Karpas-422 (cell line): ENCODE data around the gene TCF7L1. TPM values are rescaled to one million over a fixed set of nuclear protein-coding genes. Genes with fewer than 3 reads are reported as not detected.
"Not testable (repeated sequence)": the region's sequence is repeated elsewhere in the genome, so short reads cannot be mapped to it uniquely, and the experiment has no call there.

Experiments
- DNase-seq: peaks from one replicate; pipeline ENCODE4 v3.0.0-alpha.2; 2015
- H2AFZ ChIP-seq: fragments of 200-600 bp; sonication (generic); 2 replicates; pipeline ENCODE4 v1.6.1; 2014; ENCODE audit warnings: antibody characterized with exemption, low read length, mixed read lengths
- H3K27ac ChIP-seq: fragments of 200-600 bp; sonication (generic); 2 replicates; pipeline ENCODE4 v1.5.1; 2014; ENCODE audit warnings: mild to moderate bottlenecking, low read length, moderate library complexity
- H3K27me3 ChIP-seq: fragments of 200-600 bp; sonication (generic); 2 replicates; pipeline ENCODE4 v1.6.1; 2014; ENCODE audit warnings: low read length, mixed read lengths
- H3K36me3 ChIP-seq: fragments of 200-600 bp; sonication (generic); 2 replicates; pipeline ENCODE4 v1.6.1; 2014; ENCODE audit warnings: low read length, mixed read lengths; ENCODE audit not compliant: insufficient read depth
- H3K4me1 ChIP-seq: fragments of 200-600 bp; sonication (generic); 2 replicates; pipeline ENCODE4 v1.6.1; 2014; ENCODE audit warnings: mild to moderate bottlenecking, low read length, mixed read lengths
- H3K4me2 ChIP-seq: fragments of 200-600 bp; sonication (generic); 2 replicates; pipeline ENCODE4 v1.6.1; 2014; ENCODE audit warnings: low read length, low read depth, mild to moderate bottlenecking; ENCODE audit not compliant: poor library complexity, severe bottlenecking
- H3K4me3 ChIP-seq: fragments of 200-600 bp; sonication (generic); 2 replicates; pipeline ENCODE4 v1.5.1; 2014; ENCODE audit warnings: mild to moderate bottlenecking, antibody characterized with exemption, low read length, mixed read lengths
- H3K79me2 ChIP-seq: fragments of 200-600 bp; sonication (generic); 2 replicates; pipeline ENCODE4 v1.6.1; 2014; ENCODE audit warnings: mild to moderate bottlenecking, low read length, mixed read lengths
- H3K9ac ChIP-seq: fragments of 200-600 bp; sonication (generic); 2 replicates; pipeline ENCODE4 v1.6.0; 2014; ENCODE audit warnings: low read length
- H3K9me2 ChIP-seq: fragments of 200-600 bp; sonication (generic), shearing (Covaris generic); replicated peaks from 2 replicates; pipeline ENCODE4 v1.6.0; 2014; ENCODE audit warnings: mild to moderate bottlenecking, low read length, moderate library complexity; ENCODE audit not compliant: insufficient read depth
- H3K9me3 ChIP-seq: fragments of 300-700, 200-600 bp; sonication (generic); 2 replicates; pipeline ENCODE4 v1.6.1; 2014; ENCODE audit warnings: low read length, mixed read lengths
- H4K20me1 ChIP-seq: fragments of 200-600 bp; sonication (generic); 2 replicates; pipeline ENCODE4 v1.6.1; 2014; ENCODE audit warnings: mild to moderate bottlenecking, antibody characterized with exemption, low read length, low read depth; ENCODE audit not compliant: insufficient read depth
- total RNA-seq: library from RNA; depleted of rRNA; stranded (reverse); fragments of >200 nt; shearing (Covaris generic); gene quantifications from 2 replicates; pipeline ENCODE4 v1.2.3, GENCODE V29; 2014; ENCODE audit warnings: low replicate concordance

TCF7L1 gene
- total RNA-seq, 1 experiment from 2014 or later, result not detected

DNA sequence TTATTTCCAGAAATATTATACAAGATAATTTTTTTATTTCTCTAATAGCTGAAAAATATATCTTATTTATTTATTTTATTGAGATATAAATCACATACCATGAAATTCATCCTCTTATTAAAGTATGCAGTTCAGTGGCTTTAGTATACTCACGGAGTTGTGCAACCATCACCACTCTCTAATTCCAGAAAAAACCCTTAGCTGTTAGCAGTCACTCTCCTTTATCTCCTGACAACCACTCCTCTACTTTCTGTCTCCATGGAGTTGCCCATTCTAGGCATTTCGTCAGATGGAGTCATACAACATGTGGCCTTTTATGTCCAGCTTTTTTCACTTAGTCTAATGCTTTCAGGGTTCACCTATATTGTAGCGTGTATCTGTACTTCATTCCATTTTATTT, 66.5 kb downstream of the TCF7L1 start:
- Histone ChIP-seq H3K4me2 (no peak overlapping the region), H3K4me3 (no peak overlapping the region)

DNA sequence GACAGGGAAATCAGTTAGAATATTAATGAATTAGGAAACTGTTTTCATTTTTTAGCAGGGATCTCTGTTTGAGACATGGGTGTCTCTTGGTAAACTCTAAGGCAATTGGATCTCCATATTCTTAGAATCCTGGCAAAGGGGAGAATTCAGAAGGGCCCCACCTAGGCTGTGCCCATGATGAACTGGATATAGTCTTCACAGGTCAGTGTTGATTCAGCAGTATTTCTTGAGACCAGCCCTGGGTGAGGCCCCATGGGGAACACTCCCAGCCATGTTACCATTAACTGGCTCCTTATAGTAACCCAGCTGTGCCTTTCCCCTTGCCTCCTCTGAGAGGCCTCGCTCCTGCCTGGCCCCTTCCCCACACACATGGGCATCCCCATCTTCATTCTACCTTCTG, 76.7 kb downstream of the TCF7L1 start:
- Histone ChIP-seq H3K9me3 (no peaks in the 10 kb centered on the region), H2AFZ (no peak overlapping the region), H3K36me3 (no peaks in the 10 kb centered on the region)

More for the DNA sequence above, 66.5 kb downstream of the TCF7L1 start:
- H3K9ac ChIP-seq, result no peak overlapping the region
- H3K27ac ChIP-seq, result no peak overlapping the region
- H3K27me3 ChIP-seq, result 0 out of 2 replicates have a peak, but pooled peaks cover 3% of the 10 kb centered on the region
- H3K9me3 ChIP-seq, result no peaks in the 10 kb centered on the region
- no peaks in the 10 kb centered on the region for H3K4me1 ChIP-seq
- no peaks in the 10 kb centered on the region for H3K36me3 ChIP-seq
- no peak overlapping the region for H2AFZ ChIP-seq
- no peak for DNase-seq
- no peaks in the 10 kb centered on the region for H3K79me2 ChIP-seq
- H3K9me2 ChIP-seq, result no peaks in the 10 kb centered on the region
- H4K20me1 ChIP-seq, result no peaks in the 10 kb centered on the region

DNA sequence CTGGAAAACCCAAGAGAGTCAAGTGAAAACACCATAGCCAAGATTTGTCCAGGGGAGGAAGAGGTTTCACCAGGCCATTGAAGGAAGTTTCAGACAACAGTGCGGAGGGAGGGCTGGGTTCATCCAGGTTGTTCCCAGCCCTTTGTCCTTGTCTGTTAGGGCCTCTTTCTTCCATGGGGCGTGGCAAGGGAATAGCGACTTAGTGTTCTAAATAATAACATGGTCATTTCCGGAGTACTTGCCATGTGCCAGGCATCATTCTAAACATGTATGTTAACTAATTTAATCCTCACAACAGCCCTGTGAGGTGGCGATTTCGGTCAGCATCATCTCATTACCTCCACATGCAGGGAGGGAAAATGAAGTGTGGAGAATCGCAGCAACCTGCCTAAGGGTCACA, 77.3 kb downstream of the TCF7L1 start:
- Histone ChIP-seq H3K9me3 (no peaks in the 10 kb centered on the region), H3K27me3 (no peaks in the 10 kb centered on the region), H3K27ac (no peak overlapping the region), H3K36me3 (no peaks in the 10 kb centered on the region), H3K79me2 (no peaks in the 10 kb centered on the region), H3K4me1 (no peaks in the 10 kb centered on the region), H2AFZ (no peak overlapping the region), H3K9me2 (no peaks in the 10 kb centered on the region), H3K9ac (no peak overlapping the region), H4K20me1 (no peaks in the 10 kb centered on the region), H3K4me2 (no peak overlapping the region), H3K4me3 (no peak overlapping the region)
- DNase-seq, result no peak

More for the DNA sequence above, 76.7 kb downstream of the TCF7L1 start:
- no peaks in the 10 kb centered on the region for H4K20me1 ChIP-seq
- no peaks in the 10 kb centered on the region for H3K27me3 ChIP-seq
- no peaks in the 10 kb centered on the region for H3K9me2 ChIP-seq
- no peaks in the 10 kb centered on the region for H3K79me2 ChIP-seq
- H3K27ac ChIP-seq, result no peak overlapping the region
- no peak overlapping the region for H3K4me3 ChIP-seq
- no peak overlapping the region for H3K4me2 ChIP-seq
- no peak overlapping the region for H3K9ac ChIP-seq
- H3K4me1 ChIP-seq, result no peaks in the 10 kb centered on the region
- DNase-seq, result no peak

DNA sequence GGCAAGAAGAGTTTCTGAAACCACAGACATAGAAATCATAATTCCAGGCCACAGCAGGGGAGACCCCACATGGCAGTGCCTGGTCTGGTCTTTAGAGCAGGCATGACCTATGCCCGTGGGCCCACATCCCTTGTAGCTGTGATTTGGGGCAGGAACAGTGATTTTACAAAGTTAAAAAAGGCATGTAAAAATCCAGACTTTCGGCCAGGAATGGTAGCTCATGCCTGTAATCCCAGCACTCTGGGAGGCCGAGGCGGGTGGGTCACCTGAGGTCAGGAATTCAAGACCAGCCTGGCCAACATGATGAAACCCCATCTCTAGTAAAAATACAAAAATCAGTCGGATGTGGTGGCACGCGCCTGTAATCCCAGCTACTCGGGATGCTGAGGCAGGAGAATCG, 78.4 kb downstream of the TCF7L1 start:
- H4K20me1 ChIP-seq, H3K27ac ChIP-seq, H3K9me3 ChIP-seq: not testable (repeated sequence)

DNA sequence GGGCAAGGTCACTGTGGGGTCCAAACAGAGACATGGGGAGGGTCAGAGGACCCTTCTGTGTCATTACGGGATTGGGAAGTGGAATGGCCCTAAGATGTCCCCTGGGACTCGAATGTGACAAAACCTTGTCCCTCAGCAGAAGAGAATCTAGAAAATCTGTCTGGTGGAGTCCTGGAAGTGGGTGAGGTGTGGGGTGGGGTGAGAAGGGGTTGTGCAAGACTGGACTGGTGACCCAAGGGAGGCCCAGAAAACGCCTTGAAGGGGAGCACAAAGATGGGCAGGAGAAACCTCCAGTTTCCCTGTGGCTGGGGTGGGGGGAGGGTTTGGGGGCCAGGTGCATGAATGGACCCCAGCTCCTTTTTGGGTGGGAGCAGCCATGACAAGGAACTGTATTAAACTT, 79.6 kb downstream of the TCF7L1 start:
- no peaks in the 10 kb centered on the region for H3K36me3 ChIP-seq
- H3K79me2 ChIP-seq, result no peaks in the 10 kb centered on the region
- H3K9ac ChIP-seq, result no peak overlapping the region
- no peaks in the 10 kb centered on the region for H3K9me2 ChIP-seq
- no peak overlapping the region for H3K4me3 ChIP-seq
- no peaks in the 10 kb centered on the region for H3K9me3 ChIP-seq
- H3K27ac ChIP-seq, result no peak overlapping the region
- H4K20me1 ChIP-seq, result no peaks in the 10 kb centered on the region
- no peaks in the 10 kb centered on the region for H3K27me3 ChIP-seq
- no peak overlapping the region for H3K4me2 ChIP-seq
- no peak for DNase-seq
- no peak overlapping the region for H2AFZ ChIP-seq
- no peaks in the 10 kb centered on the region for H3K4me1 ChIP-seq

More for the DNA sequence above, 78.4 kb downstream of the TCF7L1 start:
- not testable (repeated sequence) for DNase-seq, H2AFZ ChIP-seq, H3K4me1 ChIP-seq, H3K79me2 ChIP-seq, H3K9me2 ChIP-seq, H3K4me3 ChIP-seq, H3K9ac ChIP-seq, H3K36me3 ChIP-seq, H3K27me3 ChIP-seq, H3K4me2 ChIP-seq

DNA sequence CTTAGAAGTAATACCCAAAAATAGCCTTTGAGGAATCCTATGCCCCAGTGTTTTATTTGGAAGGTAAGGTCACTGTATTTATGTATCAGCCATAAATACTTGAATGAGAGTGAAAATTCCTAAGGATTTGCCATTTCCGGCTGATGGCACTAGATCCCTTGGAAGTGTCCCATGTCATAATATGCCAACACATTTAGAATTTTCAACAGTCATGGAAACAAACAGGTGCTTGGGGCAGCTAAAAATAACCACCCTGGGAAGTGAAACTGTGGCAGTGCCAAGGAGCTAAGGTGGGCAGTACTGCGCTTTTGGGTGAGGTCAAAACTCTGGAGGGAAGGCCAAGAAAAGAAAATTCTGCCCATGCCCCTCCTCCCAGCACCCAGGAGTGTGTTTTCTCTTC, 80.2 kb downstream of the TCF7L1 start:
- Histone ChIP-seq H3K79me2 (no peaks in the 10 kb centered on the region), H3K36me3 (no peaks in the 10 kb centered on the region), H3K27ac (no peak overlapping the region), H3K9ac (no peak overlapping the region), H3K4me2 (no peak overlapping the region), H3K9me2 (no peaks in the 10 kb centered on the region), H4K20me1 (no peaks in the 10 kb centered on the region), H3K27me3 (no peaks in the 10 kb centered on the region), H3K9me3 (no peaks in the 10 kb centered on the region), H3K4me3 (no peak overlapping the region), H2AFZ (no peak overlapping the region), H3K4me1 (no peaks in the 10 kb centered on the region)
- no peak for DNase-seq

DNA sequence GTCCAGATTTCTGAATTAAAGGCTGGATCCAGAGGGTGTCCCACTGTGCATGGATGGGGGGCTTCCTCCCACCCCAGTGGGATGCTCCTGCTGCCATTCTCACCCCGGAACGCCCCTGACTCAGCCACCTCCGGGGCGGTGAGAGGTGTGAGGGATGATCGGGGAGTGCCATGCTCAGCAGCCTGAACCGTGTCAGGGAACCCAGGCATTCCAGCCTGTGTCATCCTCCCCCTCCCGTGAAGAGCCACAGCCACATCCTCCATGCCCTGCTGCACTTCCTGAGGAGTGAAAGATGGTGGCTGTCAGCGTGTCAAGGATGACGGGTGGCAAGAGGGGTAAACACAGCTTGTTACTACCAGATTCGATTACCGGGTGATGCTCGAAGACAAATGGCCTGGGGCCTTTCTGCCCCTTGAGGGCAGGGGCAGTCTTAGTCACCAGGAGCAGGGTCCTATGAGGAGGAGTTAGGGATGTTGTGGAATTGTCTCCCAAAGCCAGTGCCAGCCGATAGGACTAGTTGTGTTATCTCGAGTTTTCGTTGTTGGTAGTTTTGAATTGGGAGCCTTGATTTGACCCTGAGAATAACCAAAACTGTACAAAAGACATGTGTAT, 80.8 kb downstream of the TCF7L1 start:
- no peaks in the 10 kb centered on the region for H3K27me3 ChIP-seq
- no peaks in the 10 kb centered on the region for H3K9me3 ChIP-seq
- H3K4me1 ChIP-seq, result no peaks in the 10 kb centered on the region
- H3K9ac ChIP-seq, result no peak overlapping the region
- H3K4me3 ChIP-seq, result no peak overlapping the region
- no peaks in the 10 kb centered on the region for H3K79me2 ChIP-seq
- H2AFZ ChIP-seq, result no peak overlapping the region
- H3K9me2 ChIP-seq, result no peaks in the 10 kb centered on the region
- DNase-seq, result no peak
- no peak overlapping the region for H3K27ac ChIP-seq
- H4K20me1 ChIP-seq, result no peaks in the 10 kb centered on the region
- H3K36me3 ChIP-seq, result no peaks in the 10 kb centered on the region
- no peak overlapping the region for H3K4me2 ChIP-seq

DNA sequence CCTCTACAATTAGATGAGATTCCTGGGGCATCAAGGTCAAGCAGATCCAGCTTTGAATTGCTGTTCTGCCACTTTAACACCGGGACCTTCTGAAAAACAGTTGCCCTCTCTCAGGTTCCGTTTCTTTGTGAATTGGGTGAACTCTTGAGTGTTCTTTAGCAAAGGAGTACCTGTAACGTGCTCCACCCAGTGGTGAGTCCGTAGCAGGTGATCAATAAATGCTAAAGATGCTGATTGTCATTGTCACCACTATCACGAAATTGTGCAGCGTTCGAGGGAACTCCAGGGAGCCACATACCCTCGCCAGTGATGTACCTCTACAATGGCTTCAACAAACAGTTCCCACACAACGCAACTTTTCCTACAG, 81.9 kb downstream of the TCF7L1 start:
- H3K27me3 ChIP-seq, result peaks cover 5% of the 10 kb centered on the region; the same call in 1 of the 2 replicates
- H3K4me2 ChIP-seq, result no peak overlapping the region
- no peak overlapping the region for H2AFZ ChIP-seq
- no peaks in the 10 kb centered on the region for H4K20me1 ChIP-seq
- no peaks in the 10 kb centered on the region for H3K36me3 ChIP-seq
- H3K9me2 ChIP-seq, result no peaks in the 10 kb centered on the region
- peak; percentile 55 for DNase-seq
- H3K9me3 ChIP-seq, result no peaks in the 10 kb centered on the region
- no peak overlapping the region for H3K9ac ChIP-seq
- no peak overlapping the region for H3K27ac ChIP-seq
- no peak overlapping the region for H3K4me3 ChIP-seq
- H3K79me2 ChIP-seq, result no peaks in the 10 kb centered on the region
- H3K4me1 ChIP-seq, result no peaks in the 10 kb centered on the region
